H1 (cell line): ENCODE data around the gene LRBA. TPM values are rescaled to one million over a fixed set of nuclear protein-coding genes. Genes with fewer than 3 reads are reported as not detected.

ENCODE experiments used
- ATF3 ChIP-seq: IDR thresholded peaks from 2 replicates; pipeline ENCODE4 v1.6.1; 2011; ENCODE audit warnings: low read depth, mild to moderate bottlenecking, low read length; ENCODE audit not compliant: insufficient read depth
- GABPA ChIP-seq: IDR thresholded peaks from 2 replicates; pipeline ENCODE4 v1.6.1; 2011; ENCODE audit warnings: mild to moderate bottlenecking, low read length, moderate library complexity, borderline replicate concordance; ENCODE audit not compliant: insufficient read depth
- GTF2F1 ChIP-seq: IDR thresholded peaks from 2 replicates; pipeline ENCODE4 v1.6.1; 2012; ENCODE audit warnings: low read depth, low read length, improper control_type of control experiment, borderline replicate concordance
- NANOG ChIP-seq: IDR thresholded peaks from 2 replicates; pipeline ENCODE4 v1.6.1; 2011; ENCODE audit warnings: low read length, low read depth, mild to moderate bottlenecking, inconsistent platforms; ENCODE audit not compliant: insufficient read depth, poor library complexity, severe bottlenecking
- YY1 ChIP-seq: IDR thresholded peaks from 2 replicates; pipeline ENCODE4 v1.6.1; 2011; ENCODE audit warnings: low read depth, mild to moderate bottlenecking, low read length
- polyA plus RNA-seq, 7 experiments: library from polyadenylated mRNA; depleted of rRNA in 3 of 7; stranded (reverse) in 5 of 7; unstranded in 2 of 7; fragments of >200 nt in 5 of 7; fragments of 200-250 nt in 2 of 7; gene quantifications; 1 replicate in 5 of 7; 2 replicates in 1 of 7; 4 replicates in 1 of 7; pipeline versions ENCODE4 v1.2.1 to v1.2.3, GENCODE V29; 2011 to 2013; ENCODE audit warnings: missing spikeins in 2 of 7, mixed read lengths in 2 of 7
- total RNA-seq: library from RNA; stranded (reverse); fragmentation: NEBNext Ultra II Directional; extraction: Animal tissue kit (Norgen Biotek cat#: 25700); gene quantifications from 2 replicates; pipeline ENCODE4 v1.2.1, GENCODE V29; 2021

LRBA gene
- total and polyA plus RNA-seq, 2 of the 8 experiments (the other 6 are each of a cell fraction or from before 2014, with no cell fraction given) = 54.6 to 83.2 TPM

- no peak for TF ChIP-seq ATF3
- TF ChIP-seq NANOG = no peak
- no peak for TF ChIP-seq YY1
- TF ChIP-seq GTF2F1 = no peak
- TF ChIP-seq GABPA = no peak
Observed at GRCh38 chr4:150970685-150971151, 44.4 kb downstream of the LRBA start (continued).
